GM12878 (cell line): Measurements from ENCODE around the gene ALOXE3.
A peak's percentile ranks its signal among the peaks of the same experiment; 100 is the strongest.

ENCODE experiments used
- BACH1 ChIP-seq: fragments of 450-650 bp; IDR thresholded peaks from 2 replicates; pipeline ENCODE4 v1.6.1; 2017; ENCODE audit warnings: mild to moderate bottlenecking, borderline replicate concordance
- BHLHE40 ChIP-seq, 2 experiments: fragments of 450-650 bp in 1 of 2; IDR thresholded peaks; 2 replicates each; pipeline ENCODE4 v1.6.1; 2011 to 2017; ENCODE audit warnings: low read depth in 2 of 2, borderline replicate concordance in 1 of 2, improper control_type of control experiment in 1 of 2, low read length in 1 of 2, mild to moderate bottlenecking in 1 of 2
- CEBPB ChIP-seq, 2 experiments: fragments of 150-350 bp in 1 of 2; IDR thresholded peaks; 2 replicates each; pipeline ENCODE4 v1.6.1; 2012 to 2014; ENCODE audit warnings: low read depth in 2 of 2, low read length in 2 of 2, borderline replicate concordance in 1 of 2, inconsistent platforms in 1 of 2
- GABPA ChIP-seq: IDR thresholded peaks from 2 replicates; pipeline ENCODE4 v1.6.1; 2014; ENCODE audit warnings: antibody characterized with exemption, low read depth, mild to moderate bottlenecking, inconsistent platforms
- MYC ChIP-seq: IDR thresholded peaks from 2 replicates; pipeline ENCODE4 v1.6.1; 2011; ENCODE audit warnings: mild to moderate bottlenecking, low read length, moderate library complexity, inconsistent platforms; ENCODE audit not compliant: insufficient read depth, insufficient replicate concordance, insufficient read length, severe bottlenecking
- NRF1 ChIP-seq: conservative IDR thresholded peaks from 2 replicates; pipeline ENCODE4 v1.6.1; 2011; ENCODE audit warnings: mild to moderate bottlenecking, low read depth, low read length, improper control_type of control experiment
- RELA ChIP-seq: fragments of 450-650 bp; IDR thresholded peaks from 2 replicates; pipeline ENCODE4 v1.8.0; 2014; ENCODE audit warnings: borderline replicate concordance; ENCODE audit not compliant: partially characterized antibody
- RFX5 ChIP-seq: IDR thresholded peaks from 2 replicates; pipeline ENCODE4 v1.6.1; 2011; ENCODE audit warnings: low read depth, low read length, improper control_type of control experiment
- ZNF274 ChIP-seq: IDR thresholded peaks from one replicate; pipeline ENCODE4 v1.8.0; 2011; ENCODE audit not compliant: insufficient read length, insufficient read depth
- TF ChIP-seq, protein P1 (sequence below): fragments of 450-650 bp; IDR thresholded peaks from 2 replicates; pipeline ENCODE4 v1.6.1; 2017; ENCODE audit warnings: antibody characterized with exemption, mild to moderate bottlenecking, moderate library complexity
- TF ChIP-seq, protein P2 (sequence below): IDR thresholded peaks from 2 replicates; pipeline ENCODE4 v1.6.1; 2012; ENCODE audit warnings: improper control_type of control experiment, low read depth, low read length; ENCODE audit not compliant: insufficient replicate concordance
- TF ChIP-seq, protein P3 (sequence below), 3 experiments: IDR thresholded peaks in 2 of 3; conservative IDR thresholded peaks in 1 of 3; 2 replicates each; pipeline ENCODE4 v1.5.1; 2011; ENCODE audit warnings: low read depth in 3 of 3, low read length in 3 of 3, mild to moderate bottlenecking in 3 of 3, control low read depth in 2 of 3, moderate library complexity in 2 of 3, inconsistent platforms in 1 of 3, mixed read lengths in 1 of 3; ENCODE audit not compliant: control insufficient read depth in 2 of 3, insufficient read depth in 1 of 3; ENCODE audit errors: extremely low read depth in 1 of 3
- TF ChIP-seq, protein P4 (sequence below): fragments of 450-650 bp; IDR thresholded peaks from 2 replicates; pipeline ENCODE4 v1.6.1; 2017; ENCODE audit warnings: low read depth, mild to moderate bottlenecking, moderate library complexity
- TF ChIP-seq, protein P5 (sequence below): fragments of 150-350 bp; IDR thresholded peaks from 2 replicates; pipeline ENCODE4 v1.6.1; 2016; ENCODE audit warnings: low read depth, low read length

DNA sequence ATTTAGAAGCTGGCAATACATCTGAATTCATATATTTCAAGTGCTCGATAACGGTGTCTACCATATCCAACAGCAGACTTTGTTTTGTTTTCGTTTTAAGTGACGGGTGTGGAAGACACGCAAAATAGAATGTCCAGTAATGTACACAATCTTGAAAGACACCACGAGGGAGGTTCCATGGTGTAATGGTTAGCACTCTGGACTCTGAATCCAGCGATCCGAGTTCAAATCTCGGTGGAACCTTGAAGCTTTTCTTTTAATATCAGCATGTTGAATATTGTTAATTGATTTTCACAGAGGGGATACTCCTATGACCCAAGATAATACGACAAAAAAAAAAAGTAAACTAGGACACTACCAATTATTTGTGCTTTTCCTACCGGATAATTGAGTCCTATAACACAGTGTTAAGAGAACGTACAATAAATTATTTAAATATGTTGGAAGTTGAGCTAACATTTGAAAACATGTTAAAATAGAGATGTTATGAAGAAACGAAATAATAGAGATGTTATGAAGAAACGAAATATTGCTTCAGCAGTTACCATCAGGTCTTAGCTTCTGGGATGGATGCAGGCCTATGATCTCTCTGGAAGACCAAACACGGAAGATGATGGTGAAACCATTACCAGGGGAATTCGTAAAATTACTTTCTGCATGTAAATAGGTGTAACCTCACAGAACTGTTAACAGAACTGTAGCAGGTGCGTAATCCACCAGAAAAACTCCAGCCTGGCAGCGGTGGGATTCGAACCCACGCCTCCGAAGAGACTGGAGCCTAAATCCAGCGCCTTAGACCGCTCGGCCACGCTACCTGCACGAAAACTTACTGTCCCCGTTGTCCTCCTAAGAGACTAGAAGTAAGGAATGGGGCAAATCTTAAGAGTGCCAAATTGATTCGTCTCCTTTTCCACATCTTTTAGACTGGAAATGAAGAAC, 1.5 kb upstream of the ALOXE3 start:
- TF ChIP-seq BHLHE40 (IDR thresholded peaks at IDR 0.05; ENCODE audit: borderline replicate concordance in 1 of 2, low read depth in 2 of 2, low read length in 1 of 2) (peak in 1 of 2 experiments; percentile 56; a peak in 2 of 4 replicates), BACH1 (peak; percentile 56; the same call in 1 of the 2 replicates), NRF1 (no peak), ZNF274 (no peak), MYC (no peak), RFX5 (no peak), GABPA (peak; percentile 62; the same call in 1 of the 2 replicates), CEBPB (IDR thresholded peaks at IDR 0.05; ENCODE audit: borderline replicate concordance in 1 of 2, low read depth in 2 of 2, low read length in 2 of 2) (no peak), RELA (peak; percentile 65)
- TF ChIP-seq, protein P1, sequence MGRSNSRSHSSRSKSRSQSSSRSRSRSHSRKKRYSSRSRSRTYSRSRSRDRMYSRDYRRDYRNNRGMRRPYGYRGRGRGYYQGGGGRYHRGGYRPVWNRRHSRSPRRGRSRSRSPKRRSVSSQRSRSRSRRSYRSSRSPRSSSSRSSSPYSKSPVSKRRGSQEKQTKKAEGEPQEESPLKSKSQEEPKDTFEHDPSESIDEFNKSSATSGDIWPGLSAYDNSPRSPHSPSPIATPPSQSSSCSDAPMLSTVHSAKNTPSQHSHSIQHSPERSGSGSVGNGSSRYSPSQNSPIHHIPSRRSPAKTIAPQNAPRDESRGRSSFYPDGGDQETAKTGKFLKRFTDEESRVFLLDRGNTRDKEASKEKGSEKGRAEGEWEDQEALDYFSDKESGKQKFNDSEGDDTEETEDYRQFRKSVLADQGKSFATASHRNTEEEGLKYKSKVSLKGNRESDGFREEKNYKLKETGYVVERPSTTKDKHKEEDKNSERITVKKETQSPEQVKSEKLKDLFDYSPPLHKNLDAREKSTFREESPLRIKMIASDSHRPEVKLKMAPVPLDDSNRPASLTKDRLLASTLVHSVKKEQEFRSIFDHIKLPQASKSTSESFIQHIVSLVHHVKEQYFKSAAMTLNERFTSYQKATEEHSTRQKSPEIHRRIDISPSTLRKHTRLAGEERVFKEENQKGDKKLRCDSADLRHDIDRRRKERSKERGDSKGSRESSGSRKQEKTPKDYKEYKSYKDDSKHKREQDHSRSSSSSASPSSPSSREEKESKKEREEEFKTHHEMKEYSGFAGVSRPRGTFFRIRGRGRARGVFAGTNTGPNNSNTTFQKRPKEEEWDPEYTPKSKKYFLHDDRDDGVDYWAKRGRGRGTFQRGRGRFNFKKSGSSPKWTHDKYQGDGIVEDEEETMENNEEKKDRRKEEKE, result no peak
- TF ChIP-seq, protein P2, sequence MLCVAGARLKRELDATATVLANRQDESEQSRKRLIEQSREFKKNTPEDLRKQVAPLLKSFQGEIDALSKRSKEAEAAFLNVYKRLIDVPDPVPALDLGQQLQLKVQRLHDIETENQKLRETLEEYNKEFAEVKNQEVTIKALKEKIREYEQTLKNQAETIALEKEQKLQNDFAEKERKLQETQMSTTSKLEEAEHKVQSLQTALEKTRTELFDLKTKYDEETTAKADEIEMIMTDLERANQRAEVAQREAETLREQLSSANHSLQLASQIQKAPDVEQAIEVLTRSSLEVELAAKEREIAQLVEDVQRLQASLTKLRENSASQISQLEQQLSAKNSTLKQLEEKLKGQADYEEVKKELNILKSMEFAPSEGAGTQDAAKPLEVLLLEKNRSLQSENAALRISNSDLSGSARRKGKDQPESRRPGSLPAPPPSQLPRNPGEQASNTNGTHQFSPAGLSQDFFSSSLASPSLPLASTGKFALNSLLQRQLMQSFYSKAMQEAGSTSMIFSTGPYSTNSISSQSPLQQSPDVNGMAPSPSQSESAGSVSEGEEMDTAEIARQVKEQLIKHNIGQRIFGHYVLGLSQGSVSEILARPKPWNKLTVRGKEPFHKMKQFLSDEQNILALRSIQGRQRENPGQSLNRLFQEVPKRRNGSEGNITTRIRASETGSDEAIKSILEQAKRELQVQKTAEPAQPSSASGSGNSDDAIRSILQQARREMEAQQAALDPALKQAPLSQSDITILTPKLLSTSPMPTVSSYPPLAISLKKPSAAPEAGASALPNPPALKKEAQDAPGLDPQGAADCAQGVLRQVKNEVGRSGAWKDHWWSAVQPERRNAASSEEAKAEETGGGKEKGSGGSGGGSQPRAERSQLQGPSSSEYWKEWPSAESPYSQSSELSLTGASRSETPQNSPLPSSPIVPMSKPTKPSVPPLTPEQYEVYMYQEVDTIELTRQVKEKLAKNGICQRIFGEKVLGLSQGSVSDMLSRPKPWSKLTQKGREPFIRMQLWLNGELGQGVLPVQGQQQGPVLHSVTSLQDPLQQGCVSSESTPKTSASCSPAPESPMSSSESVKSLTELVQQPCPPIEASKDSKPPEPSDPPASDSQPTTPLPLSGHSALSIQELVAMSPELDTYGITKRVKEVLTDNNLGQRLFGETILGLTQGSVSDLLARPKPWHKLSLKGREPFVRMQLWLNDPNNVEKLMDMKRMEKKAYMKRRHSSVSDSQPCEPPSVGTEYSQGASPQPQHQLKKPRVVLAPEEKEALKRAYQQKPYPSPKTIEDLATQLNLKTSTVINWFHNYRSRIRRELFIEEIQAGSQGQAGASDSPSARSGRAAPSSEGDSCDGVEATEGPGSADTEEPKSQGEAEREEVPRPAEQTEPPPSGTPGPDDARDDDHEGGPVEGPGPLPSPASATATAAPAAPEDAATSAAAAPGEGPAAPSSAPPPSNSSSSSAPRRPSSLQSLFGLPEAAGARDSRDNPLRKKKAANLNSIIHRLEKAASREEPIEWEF, result no peak
- TF ChIP-seq, protein P3, sequence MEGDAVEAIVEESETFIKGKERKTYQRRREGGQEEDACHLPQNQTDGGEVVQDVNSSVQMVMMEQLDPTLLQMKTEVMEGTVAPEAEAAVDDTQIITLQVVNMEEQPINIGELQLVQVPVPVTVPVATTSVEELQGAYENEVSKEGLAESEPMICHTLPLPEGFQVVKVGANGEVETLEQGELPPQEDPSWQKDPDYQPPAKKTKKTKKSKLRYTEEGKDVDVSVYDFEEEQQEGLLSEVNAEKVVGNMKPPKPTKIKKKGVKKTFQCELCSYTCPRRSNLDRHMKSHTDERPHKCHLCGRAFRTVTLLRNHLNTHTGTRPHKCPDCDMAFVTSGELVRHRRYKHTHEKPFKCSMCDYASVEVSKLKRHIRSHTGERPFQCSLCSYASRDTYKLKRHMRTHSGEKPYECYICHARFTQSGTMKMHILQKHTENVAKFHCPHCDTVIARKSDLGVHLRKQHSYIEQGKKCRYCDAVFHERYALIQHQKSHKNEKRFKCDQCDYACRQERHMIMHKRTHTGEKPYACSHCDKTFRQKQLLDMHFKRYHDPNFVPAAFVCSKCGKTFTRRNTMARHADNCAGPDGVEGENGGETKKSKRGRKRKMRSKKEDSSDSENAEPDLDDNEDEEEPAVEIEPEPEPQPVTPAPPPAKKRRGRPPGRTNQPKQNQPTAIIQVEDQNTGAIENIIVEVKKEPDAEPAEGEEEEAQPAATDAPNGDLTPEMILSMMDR (IDR thresholded peaks at IDR 0.05 in 2 of 3, conservative IDR thresholded peaks at IDR 0.05 in 1 of 3; ENCODE audit: control insufficient read depth in 2 of 3, extremely low read depth in 1 of 3, insufficient read depth in 1 of 3, low read depth in 3 of 3, low read length in 3 of 3), result no peak
- TF ChIP-seq, protein P4, sequence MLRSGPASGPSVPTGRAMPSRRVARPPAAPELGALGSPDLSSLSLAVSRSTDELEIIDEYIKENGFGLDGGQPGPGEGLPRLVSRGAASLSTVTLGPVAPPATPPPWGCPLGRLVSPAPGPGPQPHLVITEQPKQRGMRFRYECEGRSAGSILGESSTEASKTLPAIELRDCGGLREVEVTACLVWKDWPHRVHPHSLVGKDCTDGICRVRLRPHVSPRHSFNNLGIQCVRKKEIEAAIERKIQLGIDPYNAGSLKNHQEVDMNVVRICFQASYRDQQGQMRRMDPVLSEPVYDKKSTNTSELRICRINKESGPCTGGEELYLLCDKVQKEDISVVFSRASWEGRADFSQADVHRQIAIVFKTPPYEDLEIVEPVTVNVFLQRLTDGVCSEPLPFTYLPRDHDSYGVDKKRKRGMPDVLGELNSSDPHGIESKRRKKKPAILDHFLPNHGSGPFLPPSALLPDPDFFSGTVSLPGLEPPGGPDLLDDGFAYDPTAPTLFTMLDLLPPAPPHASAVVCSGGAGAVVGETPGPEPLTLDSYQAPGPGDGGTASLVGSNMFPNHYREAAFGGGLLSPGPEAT, result no peak
- TF ChIP-seq, protein P5, sequence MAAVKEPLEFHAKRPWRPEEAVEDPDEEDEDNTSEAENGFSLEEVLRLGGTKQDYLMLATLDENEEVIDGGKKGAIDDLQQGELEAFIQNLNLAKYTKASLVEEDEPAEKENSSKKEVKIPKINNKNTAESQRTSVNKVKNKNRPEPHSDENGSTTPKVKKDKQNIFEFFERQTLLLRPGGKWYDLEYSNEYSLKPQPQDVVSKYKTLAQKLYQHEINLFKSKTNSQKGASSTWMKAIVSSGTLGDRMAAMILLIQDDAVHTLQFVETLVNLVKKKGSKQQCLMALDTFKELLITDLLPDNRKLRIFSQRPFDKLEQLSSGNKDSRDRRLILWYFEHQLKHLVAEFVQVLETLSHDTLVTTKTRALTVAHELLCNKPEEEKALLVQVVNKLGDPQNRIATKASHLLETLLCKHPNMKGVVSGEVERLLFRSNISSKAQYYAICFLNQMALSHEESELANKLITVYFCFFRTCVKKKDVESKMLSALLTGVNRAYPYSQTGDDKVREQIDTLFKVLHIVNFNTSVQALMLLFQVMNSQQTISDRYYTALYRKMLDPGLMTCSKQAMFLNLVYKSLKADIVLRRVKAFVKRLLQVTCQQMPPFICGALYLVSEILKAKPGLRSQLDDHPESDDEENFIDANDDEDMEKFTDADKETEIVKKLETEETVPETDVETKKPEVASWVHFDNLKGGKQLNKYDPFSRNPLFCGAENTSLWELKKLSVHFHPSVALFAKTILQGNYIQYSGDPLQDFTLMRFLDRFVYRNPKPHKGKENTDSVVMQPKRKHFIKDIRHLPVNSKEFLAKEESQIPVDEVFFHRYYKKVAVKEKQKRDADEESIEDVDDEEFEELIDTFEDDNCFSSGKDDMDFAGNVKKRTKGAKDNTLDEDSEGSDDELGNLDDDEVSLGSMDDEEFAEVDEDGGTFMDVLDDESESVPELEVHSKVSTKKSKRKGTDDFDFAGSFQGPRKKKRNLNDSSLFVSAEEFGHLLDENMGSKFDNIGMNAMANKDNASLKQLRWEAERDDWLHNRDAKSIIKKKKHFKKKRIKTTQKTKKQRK, result no peak
